Keratinocyte (primary cell): Measurements from ENCODE around the gene MAP3K20. TPM values are rescaled to one million over a fixed set of nuclear protein-coding genes. Genes with fewer than 3 reads are reported as not detected.
A peak's percentile ranks its signal among the peaks of the same experiment; 100 is the strongest.

Source experiments
- DNase-seq: peaks from one replicate; pipeline ENCODE4 v3.0.0-alpha.2; 2011; ENCODE audit warnings: low read depth, missing footprints, low spot score
- FAIRE-seq: peaks from 2 replicates; lab custom pipeline; 2011; peaks lifted over from hg19 to GRCh38; lab: Jason Lieb, UNC
- H2AFZ ChIP-seq: 2 replicates; pipeline ENCODE4 v1.6.0; 2012; ENCODE audit warnings: low read length, control low read depth, inconsistent platforms; ENCODE audit not compliant: control insufficient read depth
- H3K27ac ChIP-seq: 2 replicates; pipeline ENCODE4 v1.5.1; 2011; ENCODE audit warnings: low read length; ENCODE audit not compliant: control insufficient read depth, insufficient read depth
- H3K27me3 ChIP-seq: 3 replicates; pipeline ENCODE4 v1.6.0; 2011; ENCODE audit warnings: low read length; ENCODE audit not compliant: control insufficient read depth, insufficient read depth; ENCODE audit errors: extremely low read depth
- H3K36me3 ChIP-seq, 2 experiments: 2 replicates in 1 of 2; 3 replicates in 1 of 2; pipeline ENCODE4 v1.5.1; 2011; ENCODE audit warnings: low read length in 2 of 2, mild to moderate bottlenecking in 1 of 2; ENCODE audit not compliant: control insufficient read depth in 2 of 2, insufficient read depth in 2 of 2; ENCODE audit errors: extremely low read depth in 1 of 2
- H3K4me1 ChIP-seq: 3 replicates; pipeline ENCODE4 v1.5.1; 2011; ENCODE audit warnings: low read length; ENCODE audit not compliant: control insufficient read depth, insufficient read depth; ENCODE audit errors: extremely low read depth
- H3K4me2 ChIP-seq: 3 replicates; pipeline ENCODE4 v1.6.0; 2011; ENCODE audit warnings: low read depth, low read length; ENCODE audit not compliant: control insufficient read depth, insufficient read depth; ENCODE audit errors: extremely low read depth
- H3K4me3 ChIP-seq, 3 experiments: fragments of 200-600 bp in 1 of 3; sonication (generic) in 1 of 3; 2 replicates in 2 of 3; 3 replicates in 1 of 3; pipeline ENCODE4 v1.5.1; 2011 to 2016; ENCODE audit warnings: low read length in 3 of 3, mild to moderate bottlenecking in 3 of 3, control low read depth in 2 of 3, inconsistent platforms in 1 of 3, low read depth in 1 of 3, mixed read lengths in 1 of 3, mixed run types in 1 of 3, moderate library complexity in 1 of 3; ENCODE audit not compliant: control insufficient read depth in 2 of 3, insufficient read depth in 2 of 3; ENCODE audit errors: extremely low read depth in 1 of 3
- H3K79me2 ChIP-seq: 2 replicates; pipeline ENCODE4 v1.6.0; 2012; ENCODE audit warnings: low read length; ENCODE audit not compliant: control insufficient read depth, insufficient read depth
- H3K9ac ChIP-seq: 3 replicates; pipeline ENCODE4 v1.6.0; 2011; ENCODE audit warnings: low read length; ENCODE audit not compliant: control insufficient read depth, insufficient read depth; ENCODE audit errors: extremely low read depth
- H3K9me1 ChIP-seq: 3 replicates; pipeline ENCODE4 v1.6.0; 2011; ENCODE audit warnings: low read length; ENCODE audit not compliant: control insufficient read depth, insufficient read depth; ENCODE audit errors: extremely low read depth
- H3K9me3 ChIP-seq: 2 replicates; pipeline ENCODE4 v1.5.1; 2012; ENCODE audit warnings: low read depth, low read length; ENCODE audit not compliant: control insufficient read depth
- H4K20me1 ChIP-seq: 3 replicates; pipeline ENCODE4 v1.6.0; 2011; ENCODE audit warnings: low read length; ENCODE audit not compliant: control insufficient read depth, insufficient read depth; ENCODE audit errors: extremely low read depth
- EZH2 ChIP-seq: IDR thresholded peaks from one replicate; pipeline ENCODE4 v1.6.1; 2012; ENCODE audit warnings: inconsistent platforms, mild to moderate bottlenecking, low read length, moderate library complexity
- dilution Hi-C: fragments of 300-500 bp; cut with MboI; formaldehyde crosslinking; loops from one replicate; pipeline ENCODE4 v1.7.0; 2020; ENCODE audit warnings: low sequenced_read_pairs; ENCODE audit not compliant: extremely low pct_ligation_motif_present
- polyA plus RNA-seq, 5 experiments: library from polyadenylated mRNA; depleted of rRNA in 3 of 5; stranded (reverse) in 3 of 5; stranded (forward) in 1 of 5; unstranded in 1 of 5; fragments of >200 nt; gene quantifications; 1 replicate in 1 of 5; 2 replicates in 3 of 5; 3 replicates in 1 of 5; pipeline versions ENCODE4 v1.2.1 to v1.2.3, GENCODE V29; 2011 to 2012; ENCODE audit warnings: missing spikeins in 2 of 5, low read depth in 1 of 5, low replicate concordance in 1 of 5
- TF ChIP-seq, protein P1 (sequence below), 3 experiments: IDR thresholded peaks in 1 of 3; conservative IDR thresholded peaks in 1 of 3; optimal IDR thresholded peaks in 1 of 3; 2 replicates in 2 of 3; 3 replicates in 1 of 3; pipeline versions ENCODE3 to v1.5.1; 2011; ENCODE audit warnings: low read length in 3 of 3, mild to moderate bottlenecking in 3 of 3, moderate library complexity in 2 of 3, control low read depth in 1 of 3, inconsistent platforms in 1 of 3; ENCODE audit not compliant: insufficient read depth in 2 of 3; ENCODE audit errors: extremely low read depth in 1 of 3

Gene MAP3K20
- polyA plus RNA-seq, 1 donor (not counting 4 experiments of a cell fraction or from before 2014, with no cell fraction given) = 31.7 TPM

DNA sequence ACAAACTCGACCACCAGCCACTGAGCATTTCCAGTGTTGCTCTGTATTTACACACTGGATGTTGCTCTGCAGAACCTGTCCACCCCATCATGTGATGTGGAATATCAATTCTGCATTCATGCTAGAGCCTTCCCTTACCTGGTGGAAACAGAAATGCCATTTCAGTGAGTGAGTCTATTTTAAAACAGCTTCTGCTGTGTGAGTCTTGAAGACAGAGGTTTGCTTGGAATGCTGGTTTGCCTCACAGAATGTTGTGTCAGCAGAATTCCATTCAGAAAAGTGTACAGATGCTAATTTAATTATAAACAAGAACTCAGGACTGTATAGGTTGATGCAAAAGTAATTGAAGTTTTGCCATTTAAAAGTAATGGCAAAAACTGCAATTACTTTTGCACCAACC is 118.3 kb downstream of the MAP3K20 start:
- H3K4me2 ChIP-seq = no peak overlapping the region
- H3K36me3 ChIP-seq = peaks cover 1 to 11% of the 10 kb centered on the region in 2 experiments
- DNase-seq (no peak), FAIRE-seq (peak; percentile 49)
- dilution Hi-C loops = loop anchor here (25.0 kb wide), 1 partner anchor 157 kb away; no protein-coding TSS in a partner anchor
- H3K9ac ChIP-seq = no peak overlapping the region
- H3K9me3 ChIP-seq = no peaks in the 10 kb centered on the region
- no peaks in the 10 kb centered on the region for H3K79me2 ChIP-seq
- peaks cover 20% of the 10 kb centered on the region for H3K4me1 ChIP-seq
- no peak for TF ChIP-seq EZH2
- TF ChIP-seq, protein P1, sequence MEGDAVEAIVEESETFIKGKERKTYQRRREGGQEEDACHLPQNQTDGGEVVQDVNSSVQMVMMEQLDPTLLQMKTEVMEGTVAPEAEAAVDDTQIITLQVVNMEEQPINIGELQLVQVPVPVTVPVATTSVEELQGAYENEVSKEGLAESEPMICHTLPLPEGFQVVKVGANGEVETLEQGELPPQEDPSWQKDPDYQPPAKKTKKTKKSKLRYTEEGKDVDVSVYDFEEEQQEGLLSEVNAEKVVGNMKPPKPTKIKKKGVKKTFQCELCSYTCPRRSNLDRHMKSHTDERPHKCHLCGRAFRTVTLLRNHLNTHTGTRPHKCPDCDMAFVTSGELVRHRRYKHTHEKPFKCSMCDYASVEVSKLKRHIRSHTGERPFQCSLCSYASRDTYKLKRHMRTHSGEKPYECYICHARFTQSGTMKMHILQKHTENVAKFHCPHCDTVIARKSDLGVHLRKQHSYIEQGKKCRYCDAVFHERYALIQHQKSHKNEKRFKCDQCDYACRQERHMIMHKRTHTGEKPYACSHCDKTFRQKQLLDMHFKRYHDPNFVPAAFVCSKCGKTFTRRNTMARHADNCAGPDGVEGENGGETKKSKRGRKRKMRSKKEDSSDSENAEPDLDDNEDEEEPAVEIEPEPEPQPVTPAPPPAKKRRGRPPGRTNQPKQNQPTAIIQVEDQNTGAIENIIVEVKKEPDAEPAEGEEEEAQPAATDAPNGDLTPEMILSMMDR (optimal IDR thresholded peaks at IDR 0.05 in 1 of 3, IDR thresholded peaks at IDR 0.05 in 1 of 3, conservative IDR thresholded peaks at IDR 0.05 in 1 of 3; ENCODE audit: extremely low read depth in 1 of 3, insufficient read depth in 2 of 3, low read length in 3 of 3) = no peak
- no peaks in the 10 kb centered on the region for H3K9me1 ChIP-seq
- H3K27me3 ChIP-seq = no peaks in the 10 kb centered on the region
- no peak overlapping the region for H3K4me3 ChIP-seq
- no peak overlapping the region for H2AFZ ChIP-seq
- H4K20me1 ChIP-seq = no peaks in the 10 kb centered on the region
- no peak overlapping the region for H3K27ac ChIP-seq

DNA sequence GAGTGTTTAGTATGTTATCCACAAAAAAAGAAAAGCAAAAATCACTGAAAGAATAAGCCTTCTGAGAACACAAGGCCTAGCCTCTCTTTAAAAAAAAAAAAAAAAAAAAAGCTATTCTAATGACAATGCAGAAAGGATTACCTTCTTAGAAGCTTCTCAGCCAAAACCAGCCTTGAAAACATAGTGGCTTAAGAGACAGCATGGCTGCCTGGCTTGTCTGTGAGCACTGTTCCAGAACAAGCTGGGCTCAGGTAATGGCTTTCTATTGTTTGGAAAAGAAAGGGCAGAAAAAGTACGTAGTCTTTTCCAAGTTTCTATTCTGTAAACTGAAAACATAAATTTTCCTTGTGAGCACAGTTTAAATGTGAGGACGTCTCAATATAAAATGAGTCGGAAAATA is 119.5 kb downstream of the MAP3K20 start:
- no peak overlapping the region for H3K27ac ChIP-seq
- H3K79me2 ChIP-seq = no peaks in the 10 kb centered on the region
- no peak overlapping the region for H3K4me3 ChIP-seq
- FAIRE-seq (no peak), DNase-seq (no peak)
- H4K20me1 ChIP-seq = no peaks in the 10 kb centered on the region
- dilution Hi-C loops = loop anchor here (25.0 kb wide), 1 partner anchor 158 kb away; no protein-coding TSS in a partner anchor
- no peak overlapping the region for H2AFZ ChIP-seq
- no peaks in the 10 kb centered on the region for H3K9me3 ChIP-seq
- no peaks in the 10 kb centered on the region for H3K9me1 ChIP-seq
- H3K36me3 ChIP-seq = peaks cover 1 to 11% of the 10 kb centered on the region in 2 experiments
- H3K4me2 ChIP-seq = no peak overlapping the region
- H3K9ac ChIP-seq = no peak overlapping the region
- H3K27me3 ChIP-seq = no peaks in the 10 kb centered on the region
- peaks cover 20% of the 10 kb centered on the region for H3K4me1 ChIP-seq
- no peak for TF ChIP-seq EZH2
- TF ChIP-seq, protein P1 (optimal IDR thresholded peaks at IDR 0.05 in 1 of 3, IDR thresholded peaks at IDR 0.05 in 1 of 3, conservative IDR thresholded peaks at IDR 0.05 in 1 of 3; ENCODE audit: extremely low read depth in 1 of 3, insufficient read depth in 2 of 3, low read length in 3 of 3) = no peak
